ENCODE results near the gene UNC45B.
"Not testable (repeated sequence)": the region's sequence is repeated elsewhere in the genome, so short reads cannot be mapped to it uniquely, and the experiment has no call there.

The UNC45B gene

GRCh38 chr17:35146214-35146833 lies 1.3 kb upstream of the UNC45B start:
- Histone ChIP-seq H3K79me2 (ENCODE audit: insufficient read depth, low read length) (peaks cover 8% of the 10 kb centered on the region), H3F3A (ENCODE audit: insufficient read depth) (no peaks in the 10 kb centered on the region), H3K9ac (ENCODE audit: low read length) (no peak overlapping the region), H2AFZ (ENCODE audit: low read depth, low read length, severe bottlenecking) (no peak overlapping the region), H3K36me3 (ENCODE audit: low read length) (no peaks in the 10 kb centered on the region), H3K9me3 (ENCODE audit: insufficient read depth, low read length) (no peaks in the 10 kb centered on the region), H3K27me3 (ENCODE audit: low read length) (no peaks in the 10 kb centered on the region), H3K4me2 (ENCODE audit: low read depth, low read length, poor library complexity, severe bottlenecking) (no peak overlapping the region), H3K27ac (ENCODE audit: low read depth, low read length) (no peak overlapping the region), H3K9me2 (replicated peaks; ENCODE audit: insufficient read depth, low read length) (no peaks in the 10 kb centered on the region), H3K4me3 (ENCODE audit: insufficient read depth, low read length, poor library complexity, severe bottlenecking) (no peak overlapping the region), H4K20me1 (ENCODE audit: low read depth, low read length) (no peaks in the 10 kb centered on the region)
- TF ChIP-seq CTCF (IDR thresholded peaks at IDR 0.05; ENCODE audit: insufficient read depth, low read length, poor library complexity, severe bottlenecking) (no peak), EZH2phosphoT487 (conservative IDR thresholded peaks at IDR 0.05; ENCODE audit: low read length) (no peak)

DNA sequence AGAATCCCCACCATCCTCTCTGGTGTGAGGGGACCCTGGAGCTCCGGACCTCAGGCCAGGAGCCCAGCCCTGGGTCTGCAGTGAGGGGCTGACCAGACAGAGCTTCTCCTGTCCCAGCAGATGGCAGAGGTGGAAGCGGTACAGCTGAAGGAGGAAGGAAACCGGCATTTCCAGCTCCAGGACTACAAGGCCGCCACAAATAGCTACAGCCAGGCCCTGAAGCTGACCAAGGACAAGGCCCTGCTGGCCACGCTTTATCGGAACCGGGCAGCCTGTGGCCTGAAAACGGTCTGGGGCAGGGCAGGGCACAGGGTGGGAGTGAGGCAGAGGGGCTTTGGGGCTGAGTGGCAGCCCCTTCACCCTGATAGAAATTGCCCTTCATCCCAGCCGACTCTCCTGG lies 527 bp downstream of the UNC45B start:
- Histone ChIP-seq H4K20me1 (ENCODE audit: low read depth, low read length) (no peaks in the 10 kb centered on the region), H3K9me2 (replicated peaks; ENCODE audit: insufficient read depth, low read length) (no peaks in the 10 kb centered on the region), H2AFZ (ENCODE audit: low read depth, low read length, severe bottlenecking) (no peak overlapping the region), H3K27ac (ENCODE audit: low read depth, low read length) (no peak overlapping the region), H3K36me3 (ENCODE audit: low read length) (no peaks in the 10 kb centered on the region), H3K9ac (ENCODE audit: low read length) (no peak overlapping the region), H3K9me3 (ENCODE audit: insufficient read depth, low read length) (no peaks in the 10 kb centered on the region), H3F3A (ENCODE audit: insufficient read depth) (no peaks in the 10 kb centered on the region), H3K4me2 (ENCODE audit: low read depth, low read length, poor library complexity, severe bottlenecking) (no peak overlapping the region), H3K4me3 (ENCODE audit: insufficient read depth, low read length, poor library complexity, severe bottlenecking) (no peak overlapping the region), H3K27me3 (ENCODE audit: low read length) (no peaks in the 10 kb centered on the region), H3K79me2 (ENCODE audit: insufficient read depth, low read length) (no peaks in the 10 kb centered on the region)
- TF ChIP-seq CTCF (IDR thresholded peaks at IDR 0.05; ENCODE audit: insufficient read depth, low read length, poor library complexity, severe bottlenecking) (no peak), EZH2phosphoT487 (conservative IDR thresholded peaks at IDR 0.05; ENCODE audit: low read length) (no peak)

- no peak overlapping the region for H3K4me3 ChIP-seq (ENCODE audit: insufficient read depth, low read length, poor library complexity, severe bottlenecking)
- no peaks in the 10 kb centered on the region for H3K36me3 ChIP-seq (ENCODE audit: low read length)
- H3K4me2 ChIP-seq (ENCODE audit: low read depth, low read length, poor library complexity, severe bottlenecking): no peak overlapping the region
- no peaks in the 10 kb centered on the region for H3F3A ChIP-seq (ENCODE audit: insufficient read depth)
- no peaks in the 10 kb centered on the region for H3K9me3 ChIP-seq (ENCODE audit: insufficient read depth, low read length)
- H3K9me2 ChIP-seq (replicated peaks; ENCODE audit: insufficient read depth, low read length): no peaks in the 10 kb centered on the region
- H3K9ac ChIP-seq (ENCODE audit: low read length): no peak overlapping the region
- 0 out of 2 replicates have a peak, but pooled peaks cover 2% of the 10 kb centered on the region for H3K27me3 ChIP-seq (ENCODE audit: low read length)
- H4K20me1 ChIP-seq (ENCODE audit: low read depth, low read length): no peaks in the 10 kb centered on the region
- TF ChIP-seq EZH2phosphoT487 (conservative IDR thresholded peaks at IDR 0.05; ENCODE audit: low read length): no peak
- TF ChIP-seq CTCF (IDR thresholded peaks at IDR 0.05; ENCODE audit: insufficient read depth, low read length, poor library complexity, severe bottlenecking): no peak
- no peak overlapping the region for H3K27ac ChIP-seq (ENCODE audit: low read depth, low read length)
- H2AFZ ChIP-seq (ENCODE audit: low read depth, low read length, severe bottlenecking): no peak overlapping the region
- H3K79me2 ChIP-seq (ENCODE audit: insufficient read depth, low read length): no peaks in the 10 kb centered on the region
Measured at GRCh38 chr17:35149941-35150340, 2.3 kb downstream of the UNC45B start.

- not testable (repeated sequence) for H3K27ac ChIP-seq (ENCODE audit: low read depth, low read length); H3K9me2 ChIP-seq (replicated peaks; ENCODE audit: insufficient read depth, low read length); H3K4me2 ChIP-seq (ENCODE audit: low read depth, low read length, poor library complexity, severe bottlenecking); H3F3A ChIP-seq (ENCODE audit: insufficient read depth); H2AFZ ChIP-seq (ENCODE audit: low read depth, low read length, severe bottlenecking); H3K9ac ChIP-seq (ENCODE audit: low read length); H3K36me3 ChIP-seq (ENCODE audit: low read length); H3K27me3 ChIP-seq (ENCODE audit: low read length); H3K79me2 ChIP-seq (ENCODE audit: insufficient read depth, low read length); H3K9me3 ChIP-seq (ENCODE audit: insufficient read depth, low read length); H4K20me1 ChIP-seq (ENCODE audit: low read depth, low read length); H3K4me3 ChIP-seq (ENCODE audit: insufficient read depth, low read length, poor library complexity, severe bottlenecking)
Measured at GRCh38 chr17:35151080-35151479, 3.5 kb downstream of the UNC45B start.
